Measurements from ENCODE around the gene CTDSPL. TPM values are rescaled to one million over a fixed set of nuclear protein-coding genes. Genes with fewer than 3 reads are reported as not detected.

Gene CTDSPL
- total and polyA plus RNA-seq, 10 of the 15 experiments (the other 5 are each of a cell fraction or from before 2014, with no cell fraction given): 0.05 to 0.51 (median 0.18) TPM; not detected in 6

GRCh38 chr3:37812499-37812896 is 49.2 kb upstream of the CTDSPL start:
- BruUV-seq (replicated peaks): no TSS peak
- Histone ChIP-seq H3K79me2 (ENCODE audit: control insufficient read depth, insufficient read depth, low read length) (no peaks in the 10 kb centered on the region), H3K27me3 (replicated peaks in 1 of 2; ENCODE audit: control insufficient read depth in 2 of 2, insufficient read depth in 2 of 2, low read length in 1 of 2) (no peaks in the 10 kb centered on the region; a peak in 1 of 4 replicates), H3K9ac (ENCODE audit: control insufficient read depth, insufficient read depth, low read length) (no peak overlapping the region), H3K4me1 (ENCODE audit: control insufficient read depth, insufficient read depth, low read length) (peaks cover 3% of the 10 kb centered on the region; the same call in 1 of the 2 replicates), H3K9me3 (replicated peaks; ENCODE audit: control insufficient read depth, insufficient read depth, low read length) (no peaks in the 10 kb centered on the region; the same call in 2 of the 3 replicates), H3K4me2 (ENCODE audit: control insufficient read depth, insufficient read depth) (no peak overlapping the region), H3K4me3 (no peak overlapping the region), H2AFZ (ENCODE audit: control insufficient read depth, low read depth, low read length) (no peak overlapping the region), H4K20me1 (ENCODE audit: control insufficient read depth, insufficient read depth) (no peaks in the 10 kb centered on the region), H3K27ac (ENCODE audit: control insufficient read depth, insufficient read depth) (no peak overlapping the region), H3K36me3 (ENCODE audit: control insufficient read depth in 2 of 2, insufficient read depth in 2 of 2, low read length in 1 of 2) (no peaks in the 10 kb centered on the region)
- FAIRE-seq (no peak), DNase-seq (ENCODE audit: low read depth, low spot score) (no peak), ATAC-seq (no peak)
- ChIA-PET CTCF (interaction anchor here (1.1 to 1.7 kb wide), 3 partner anchors 13 to 361 kb away, joined by 3 to 13 read pairs (median 4); no protein-coding TSS in a partner anchor), POLR2A (interaction anchor here (1.0 kb wide), 1 partner anchor 12 kb away, joined by 3 read pairs; no protein-coding TSS in a partner anchor), RAD21 (ENCODE audit: unreplicated experiment) (interaction anchor here (1.7 kb wide), 1 partner anchor 356 kb away, joined by 4 read pairs; no protein-coding TSS in a partner anchor), SMC1A (ENCODE audit: uncharacterized antibody, unreplicated experiment) (interaction anchor here (1.4 to 2.2 kb wide), 2 partner anchors 10 to 12 kb away, joined by 3 to 16 read pairs; no protein-coding TSS in a partner anchor)
- no peak for TF ChIP-seq JUND (IDR thresholded peaks at IDR 0.05; ENCODE audit: low read depth, low read length)
- no peak for TF ChIP-seq GATAD2B (conservative IDR thresholded peaks at IDR 0.05; ENCODE audit: low read depth)
- no peak for TF ChIP-seq BACH1 (IDR thresholded peaks at IDR 0.05; ENCODE audit: borderline replicate concordance)
- no peak for TF ChIP-seq SREBF2 (IDR thresholded peaks at IDR 0.05; ENCODE audit: low read length)
- TF ChIP-seq WRNIP1 (IDR thresholded peaks at IDR 0.05; ENCODE audit: borderline replicate concordance, low read depth, low read length): no peak
- no peak for TF ChIP-seq EP300 (IDR thresholded peaks at IDR 0.05; ENCODE audit: borderline replicate concordance in 1 of 2, control insufficient read depth in 1 of 2, low read depth in 2 of 2, low read length in 2 of 2)
- no peak for TF ChIP-seq CBX5 (IDR thresholded peaks at IDR 0.05; ENCODE audit: low read depth)
- no peak for TF ChIP-seq MYC (IDR thresholded peaks at IDR 0.05; ENCODE audit: insufficient read depth, insufficient read length, insufficient replicate concordance, low read length, severe bottlenecking)
- no peak for TF ChIP-seq POLR2AphosphoS2 (IDR thresholded peaks at IDR 0.05; ENCODE audit: low read depth, low read length)
- TF ChIP-seq SIX5 (IDR thresholded peaks at IDR 0.05; ENCODE audit: low read depth, low read length, severe bottlenecking): no peak
- TF ChIP-seq MXI1 (IDR thresholded peaks at IDR 0.05; ENCODE audit: low read depth, low read length): no peak
- TF ChIP-seq RELB (IDR thresholded peaks at IDR 0.05; ENCODE audit: low read depth): no peak
- TF ChIP-seq TARDBP (IDR thresholded peaks at IDR 0.05; ENCODE audit: borderline replicate concordance): no peak
- in situ Hi-C loops (cut with MboI) (no loop called here), intact Hi-C loops (cut with micrococcal nuclease; ENCODE audit: unreplicated experiment) (no loop called here)
- WGBS (ENCODE audit: insufficient coverage, insufficient replicate concordance, low lambda C conversion rate, missing lambda C conversion rate): 38% methylated on average over 4 of the region's 4 CpGs

Measured in GM12878 (cell line).